Gastroesophageal sphincter (tissue), 4 donors: Measurements from ENCODE around the gene MAPK8IP3. TPM values are rescaled to one million over a fixed set of nuclear protein-coding genes. Genes with fewer than 3 reads are reported as not detected.

Source experiments
- ATAC-seq: fragments of 150-250 bp; one replicate; pipeline ENCODE4 v1.9.1; 2016; ENCODE audit warnings: mild to moderate bottlenecking, moderate library complexity
- H3K27ac ChIP-seq, 4 donors: fragments of 200-600 bp; sonication (generic) in 3 of 4; 1 replicate in 3 of 4; 2 replicates in 1 of 4; pipeline ENCODE4 v1.5.1; 2016 to 2019
- H3K27me3 ChIP-seq: fragments of 200-600 bp; sonication (generic); one replicate; pipeline ENCODE4 v1.5.1; 2019
- H3K36me3 ChIP-seq, 2 donors: fragments of 200-600 bp; sonication (generic); one replicate each; pipeline ENCODE4 v1.5.1; 2019; ENCODE audit warnings: control low read depth in 1 of 2
- H3K4me1 ChIP-seq, 3 donors: fragments of 200-600 bp; sonication (generic); 1 replicate in 2 of 3; 2 replicates in 1 of 3; pipeline ENCODE4 v1.5.1; 2016 to 2019; ENCODE audit warnings: control low read depth in 2 of 3
- H3K4me3 ChIP-seq, 2 donors: fragments of 200-600 bp; sonication (generic); one replicate each; pipeline ENCODE4 v1.5.1; 2019; ENCODE audit warnings: mild to moderate bottlenecking in 1 of 2, moderate library complexity in 1 of 2
- H3K9me3 ChIP-seq, 3 donors: fragments of 200-600 bp; sonication (generic); one replicate each; pipeline ENCODE4 v1.5.1; 2017 to 2019; ENCODE audit warnings: control low read depth in 2 of 3
- EP300 ChIP-seq: sonication (generic); formaldehyde crosslinking; IDR thresholded peaks from one replicate; pipeline ENCODE4 v1.6.1; 2017; ENCODE audit warnings: antibody characterized with exemption, mild to moderate bottlenecking
- POLR2A ChIP-seq, 2 donors: fragments of 450-650 bp; IDR thresholded peaks; one replicate each; pipeline ENCODE4 v1.6.1; 2017; ENCODE audit warnings: antibody characterized with exemption in 2 of 2, mild to moderate bottlenecking in 2 of 2, moderate library complexity in 1 of 2
- POLR2AphosphoS5 ChIP-seq: sonication (generic); formaldehyde crosslinking; IDR thresholded peaks from one replicate; pipeline ENCODE4 v1.6.1; 2017; ENCODE audit warnings: antibody characterized with exemption
- WGBS, 2 donors: methylation state at CpG; one replicate each; pipeline ENCODE4 v1.1.5; 2018; ENCODE audit warnings: low coverage in 1 of 2; 5-methylcytosine and 5-hydroxymethylcytosine counted together
- total RNA-seq, 4 donors: library from RNA; depleted of rRNA; stranded (reverse); fragments of >200 nt; gene quantifications; one replicate each; pipeline ENCODE4 v1.1.0, GENCODE V29; 2016
- TF ChIP-seq, protein P1 (sequence below), 4 experiments: fragments of 200-600 bp in 2 of 4; fragments of 450-650 bp in 2 of 4; sonication (generic) in 1 of 4; IDR thresholded peaks; one replicate each; pipeline ENCODE4 v1.5.1; 2017 to 2019; ENCODE audit warnings: antibody characterized with exemption in 4 of 4, mild to moderate bottlenecking in 2 of 4, moderate library complexity in 2 of 4

Gene MAPK8IP3
- total RNA-seq, 4 donors from 2014 or later: 12.0 to 66.8 (median 33.1) TPM

DNA sequence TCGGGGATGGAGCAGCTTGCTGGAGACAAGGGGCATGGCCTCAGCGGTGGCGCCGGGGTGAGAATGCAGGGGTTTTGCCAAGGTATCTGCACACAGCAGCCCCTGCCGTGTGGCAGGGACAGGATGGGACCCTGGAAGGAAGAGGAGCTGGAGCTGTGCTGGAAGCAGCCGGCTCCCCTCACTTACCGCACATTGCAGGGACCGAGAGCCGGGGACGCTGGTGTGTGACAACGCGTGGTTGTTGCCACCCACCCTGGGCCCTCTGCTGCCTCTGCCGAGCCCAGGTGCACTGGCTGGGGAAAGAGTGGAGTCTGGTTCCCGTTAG is 79.8 kb downstream of the MAPK8IP3 start:
- Histone ChIP-seq H3K4me3 (no peak overlapping the region), H3K27me3 (no peaks in the 10 kb centered on the region), H3K36me3 (peaks cover 0 to 62% of the 10 kb centered on the region in 2 donors), H3K27ac (no peak overlapping the region), H3K4me1 (peaks cover 3 to 58% (median 27%) of the 10 kb centered on the region in 3 donors), H3K9me3 (no peaks in the 10 kb centered on the region)
- WGBS, 2 donors: 50 to 92% methylated on average over 2 of the region's 14 CpGs
- ATAC-seq: no peak
- TF ChIP-seq POLR2AphosphoS5 (no peak), POLR2A (IDR thresholded peaks at IDR 0.05) (no peak), EP300 (no peak)
- TF ChIP-seq, protein P1, sequence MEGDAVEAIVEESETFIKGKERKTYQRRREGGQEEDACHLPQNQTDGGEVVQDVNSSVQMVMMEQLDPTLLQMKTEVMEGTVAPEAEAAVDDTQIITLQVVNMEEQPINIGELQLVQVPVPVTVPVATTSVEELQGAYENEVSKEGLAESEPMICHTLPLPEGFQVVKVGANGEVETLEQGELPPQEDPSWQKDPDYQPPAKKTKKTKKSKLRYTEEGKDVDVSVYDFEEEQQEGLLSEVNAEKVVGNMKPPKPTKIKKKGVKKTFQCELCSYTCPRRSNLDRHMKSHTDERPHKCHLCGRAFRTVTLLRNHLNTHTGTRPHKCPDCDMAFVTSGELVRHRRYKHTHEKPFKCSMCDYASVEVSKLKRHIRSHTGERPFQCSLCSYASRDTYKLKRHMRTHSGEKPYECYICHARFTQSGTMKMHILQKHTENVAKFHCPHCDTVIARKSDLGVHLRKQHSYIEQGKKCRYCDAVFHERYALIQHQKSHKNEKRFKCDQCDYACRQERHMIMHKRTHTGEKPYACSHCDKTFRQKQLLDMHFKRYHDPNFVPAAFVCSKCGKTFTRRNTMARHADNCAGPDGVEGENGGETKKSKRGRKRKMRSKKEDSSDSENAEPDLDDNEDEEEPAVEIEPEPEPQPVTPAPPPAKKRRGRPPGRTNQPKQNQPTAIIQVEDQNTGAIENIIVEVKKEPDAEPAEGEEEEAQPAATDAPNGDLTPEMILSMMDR (IDR thresholded peaks at IDR 0.05): no peak

DNA sequence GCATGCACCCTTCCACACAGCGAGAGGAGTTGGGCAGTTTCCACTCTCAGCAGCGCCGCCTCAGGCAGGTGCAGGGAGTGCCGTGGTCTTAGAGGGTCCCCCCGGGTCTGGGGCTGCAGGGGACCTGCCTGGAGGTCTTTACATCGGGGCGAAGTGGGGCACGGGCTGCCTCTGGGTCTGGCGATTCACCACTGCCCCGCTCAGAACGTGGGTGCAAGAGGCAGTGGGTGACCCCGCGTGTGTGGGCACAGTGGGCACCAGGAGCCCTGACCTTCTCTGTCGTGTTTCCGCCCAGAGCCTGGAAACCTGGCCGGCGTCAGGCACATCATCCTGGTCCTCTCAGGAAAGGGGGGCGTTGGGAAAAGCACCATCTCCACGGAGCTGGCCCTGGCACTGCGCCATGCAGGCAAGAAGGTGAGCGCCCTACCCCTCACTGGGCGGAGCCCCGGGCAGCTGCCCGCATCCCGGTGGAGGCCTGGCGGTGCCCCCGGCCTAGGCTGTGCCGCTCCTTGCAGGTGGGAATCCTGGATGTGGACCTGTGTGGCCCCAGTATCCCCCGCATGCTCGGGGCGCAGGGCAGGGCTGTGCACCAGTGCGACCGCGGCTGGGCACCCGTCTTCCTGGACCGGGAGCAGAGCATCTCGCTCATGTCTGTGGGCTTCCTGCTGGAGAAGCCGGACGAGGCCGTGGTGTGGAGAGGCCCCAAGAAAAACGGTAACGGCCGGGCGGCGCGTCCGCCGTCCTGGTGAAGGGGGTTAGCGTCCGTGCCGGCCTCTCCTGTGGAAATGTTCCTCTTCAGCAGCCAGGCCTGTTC is 80.5 kb downstream of the MAPK8IP3 start:
- no peaks in the 10 kb centered on the region for H3K9me3 ChIP-seq
- peaks cover 0 to 52% (median 20%) of the 10 kb centered on the region in 3 donors for H3K4me1 ChIP-seq
- peaks cover 0 to 66% of the 10 kb centered on the region in 2 donors for H3K36me3 ChIP-seq
- no peaks in the 10 kb centered on the region for H3K27me3 ChIP-seq
- H3K4me3 ChIP-seq: no peak overlapping the region
- H3K27ac ChIP-seq: no peak overlapping the region
- no peak for ATAC-seq
- TF ChIP-seq, protein P1 (IDR thresholded peaks at IDR 0.05): no peak
- TF ChIP-seq EP300 (no peak), POLR2A (IDR thresholded peaks at IDR 0.05) (no peak), POLR2AphosphoS5 (no peak)
- no CpG with 5 or more reads among the region's 51 CpGs for WGBS, 2 donors

DNA sequence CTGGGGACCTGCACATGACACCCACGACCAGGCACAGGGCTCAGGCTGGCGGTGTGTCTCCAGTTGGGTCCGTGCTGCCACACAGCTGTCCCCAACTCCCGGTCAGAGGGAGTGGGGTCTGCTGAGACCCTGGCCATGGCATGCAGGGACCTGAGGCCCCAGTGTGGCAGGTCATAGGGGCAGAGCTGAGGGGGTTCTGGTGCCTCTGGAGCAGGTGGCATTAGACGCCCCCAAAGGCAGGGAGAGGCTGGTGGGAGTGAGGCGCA is 81.0 kb downstream of the MAPK8IP3 start:
- H3K4me1 ChIP-seq: peaks cover 0 to 48% (median 18%) of the 10 kb centered on the region in 3 donors
- 100% methylated on average over 1 of the region's 6 CpGs; no CpG with 5 or more reads in 1 of the 2 donors for WGBS, 2 donors
- no peak for ATAC-seq
- no peaks in the 10 kb centered on the region for H3K27me3 ChIP-seq
- TF ChIP-seq EP300 (no peak), POLR2A (IDR thresholded peaks at IDR 0.05) (no peak), POLR2AphosphoS5 (no peak)
- TF ChIP-seq, protein P1 (IDR thresholded peaks at IDR 0.05): no peak
- H3K9me3 ChIP-seq: no peaks in the 10 kb centered on the region
- H3K36me3 ChIP-seq: peaks cover 0 to 71% of the 10 kb centered on the region in 2 donors
- H3K27ac ChIP-seq: no peak overlapping the region
- H3K4me3 ChIP-seq: no peak overlapping the region

DNA sequence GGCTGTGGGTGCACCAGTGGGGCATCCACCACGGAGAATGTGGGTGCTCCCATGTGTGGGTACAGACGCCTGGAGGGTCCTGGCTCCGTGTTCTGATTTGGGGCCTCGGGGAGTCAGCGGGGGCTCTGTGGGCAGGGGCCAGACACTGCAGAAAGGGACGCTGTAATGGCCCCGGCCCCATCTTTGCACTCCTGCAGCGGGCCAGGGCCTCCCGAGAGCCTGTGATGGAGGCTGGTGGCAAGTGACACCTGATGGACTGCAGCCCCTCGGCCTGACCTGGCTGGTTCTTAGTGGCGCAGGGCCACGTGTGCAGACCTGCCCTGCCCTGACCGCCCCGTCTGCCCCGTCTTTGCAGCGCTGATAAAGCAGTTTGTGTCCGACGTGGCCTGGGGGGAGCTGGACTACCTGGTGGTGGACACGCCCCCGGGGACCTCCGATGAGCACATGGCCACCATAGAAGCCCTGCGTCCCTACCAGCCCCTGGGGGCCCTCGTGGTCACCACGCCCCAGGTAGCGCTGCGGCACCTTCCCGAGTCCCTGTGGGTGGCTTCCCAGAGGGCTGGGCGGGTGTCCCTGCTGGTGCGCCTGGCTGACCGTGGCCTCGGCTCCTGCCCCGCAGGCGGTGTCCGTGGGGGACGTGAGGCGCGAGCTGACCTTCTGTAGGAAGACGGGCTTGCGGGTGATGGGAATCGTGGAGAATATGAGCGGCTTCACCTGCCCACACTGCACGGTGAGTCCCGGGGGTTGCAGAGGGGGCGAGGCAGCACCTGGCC is 81.5 kb downstream of the MAPK8IP3 start:
- H3K27me3 ChIP-seq: no peaks in the 10 kb centered on the region
- 100% methylated on average over 1 of the region's 44 CpGs; no CpG with 5 or more reads in 1 of the 2 donors for WGBS, 2 donors
- no peak overlapping the region for H3K27ac ChIP-seq
- H3K9me3 ChIP-seq: no peaks in the 10 kb centered on the region
- peaks cover 0 to 48% (median 18%) of the 10 kb centered on the region in 3 donors for H3K4me1 ChIP-seq
- no peak for ATAC-seq
- TF ChIP-seq EP300: no peak
- no peak for TF ChIP-seq POLR2A (IDR thresholded peaks at IDR 0.05)
- TF ChIP-seq, protein P1 (IDR thresholded peaks at IDR 0.05): no peak
- no peak for TF ChIP-seq POLR2AphosphoS5
- peaks cover 0 to 77% of the 10 kb centered on the region in 2 donors for H3K36me3 ChIP-seq
- no peak overlapping the region for H3K4me3 ChIP-seq
